HG02642 (cell line): Measurements from ENCODE around the gene COL4A5.
"Not testable (repeated sequence)": the region's sequence is repeated elsewhere in the genome, so short reads cannot be mapped to it uniquely, and the experiment has no call there.

Source experiments
- ATAC-seq: cut with Tn5 transposase; IDR thresholded peaks from one replicate; pipeline ENCODE4 v1.9.1; 2021; ENCODE audit warnings: mild to moderate bottlenecking; ENCODE audit not compliant: unreplicated experiment, poor library complexity

The COL4A5 gene

DNA sequence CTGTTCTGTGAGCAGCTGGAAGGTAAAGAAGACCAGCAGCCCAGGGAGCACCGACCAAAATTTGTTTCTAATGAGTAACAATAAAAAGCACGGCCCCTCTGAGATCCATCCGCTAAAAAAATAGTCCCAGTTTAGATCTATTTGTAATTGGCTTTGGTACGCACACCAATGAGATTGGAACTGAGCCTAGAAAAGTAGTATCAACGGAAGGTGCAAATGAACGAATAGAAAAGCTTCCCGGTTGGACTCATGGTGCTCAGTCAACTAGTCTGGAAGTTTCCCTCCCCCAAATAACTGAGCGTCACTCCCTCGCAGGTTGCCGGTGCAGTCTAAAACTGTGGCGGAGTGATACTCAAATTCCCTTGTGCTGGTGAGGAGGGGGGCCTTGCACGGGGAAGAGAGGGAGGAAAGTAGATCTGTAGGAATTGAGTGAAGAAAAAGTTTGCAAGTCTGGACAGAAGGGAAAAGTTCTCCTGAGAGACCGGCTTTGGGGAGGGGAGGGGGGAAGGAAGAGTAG, at the start of gene COL4A5:
TSS of gene COL4A5 (plus strand) at position 413 of the 517 bp plus-strand sequence. CDS start 288 bp downstream, outside the sequence.
- ATAC-seq: no peak

DNA sequence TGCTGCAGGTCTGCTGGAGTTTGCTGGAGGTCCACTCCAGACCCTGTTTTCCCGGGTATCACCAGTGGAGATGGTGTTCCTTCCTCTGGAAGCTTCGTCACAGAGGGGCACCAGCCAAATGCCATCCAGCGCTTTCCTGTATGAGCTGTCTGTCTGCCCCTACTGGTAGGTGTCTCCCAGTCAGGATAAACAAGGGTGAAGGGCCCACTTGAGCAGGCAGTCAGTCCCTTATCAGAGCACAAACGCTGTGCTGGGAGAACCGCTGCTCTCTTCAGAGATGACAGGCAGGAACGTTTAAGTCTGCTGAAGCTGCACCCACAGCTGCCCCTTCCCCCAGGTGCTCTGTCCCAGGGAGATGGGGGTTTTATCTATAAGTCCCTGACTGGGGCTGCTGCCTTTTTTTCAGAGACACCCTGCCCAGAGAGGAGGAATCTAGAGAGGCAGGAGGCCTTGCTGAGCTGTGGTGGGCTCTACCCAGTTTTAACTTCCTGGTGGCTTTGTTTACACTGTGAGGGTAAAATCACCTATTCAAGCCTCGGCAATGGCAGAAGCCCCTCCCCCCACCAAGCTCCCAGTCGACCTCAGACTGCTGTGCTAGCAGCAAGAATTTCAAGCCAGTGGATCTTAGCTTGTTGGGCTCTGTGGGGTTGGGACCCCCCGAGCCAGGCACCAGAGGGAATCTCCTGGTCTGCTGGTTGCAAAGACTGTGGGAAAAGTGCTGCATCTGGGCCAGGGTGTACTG, 48.5 kb upstream of the COL4A5 start:
- not testable (repeated sequence) for ATAC-seq

GRCh38 chrX:108396188-108396891, 43.3 kb upstream of the COL4A5 start:
- ATAC-seq: no peak

GRCh38 chrX:108396986-108397385, 42.7 kb upstream of the COL4A5 start:
- ATAC-seq: no peak

- ATAC-seq: no peak
Measured at GRCh38 chrX:108397627-108398391, 41.8 kb upstream of the COL4A5 start.

DNA sequence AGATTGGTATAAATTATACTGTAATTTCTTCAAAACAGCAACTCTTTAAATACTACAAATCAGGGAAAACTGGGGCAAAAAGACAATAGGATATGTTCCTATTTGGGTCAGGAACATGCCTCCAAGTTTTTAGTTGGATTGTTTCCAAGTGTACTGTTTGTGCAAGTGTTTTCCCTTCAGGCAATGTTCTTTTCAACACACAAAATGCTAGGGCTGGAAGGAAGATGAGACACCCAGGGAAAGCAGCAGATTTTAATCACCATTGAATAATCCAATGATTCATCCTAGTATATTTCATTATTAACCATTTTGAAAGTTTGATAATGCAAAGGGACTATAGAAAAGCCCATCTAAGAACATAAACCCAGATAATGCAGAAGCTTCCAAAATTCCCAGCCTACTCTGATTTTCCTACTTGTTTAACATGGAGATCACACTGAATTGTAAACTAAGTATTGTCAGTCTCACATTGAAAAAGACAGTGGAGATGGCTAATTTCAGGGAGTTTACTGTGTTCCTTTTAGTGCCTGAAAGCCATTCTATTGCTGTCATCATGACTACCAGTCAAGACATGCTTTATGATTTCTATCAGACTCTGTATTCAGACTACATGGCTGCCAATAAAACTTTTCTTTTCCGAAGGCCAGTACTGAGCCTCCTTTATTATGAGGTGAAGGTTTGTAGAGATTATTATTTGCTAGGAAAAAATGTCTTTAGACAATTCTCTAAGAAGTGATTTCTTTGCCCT, 40.0 kb upstream of the COL4A5 start:
- no peak for ATAC-seq

DNA sequence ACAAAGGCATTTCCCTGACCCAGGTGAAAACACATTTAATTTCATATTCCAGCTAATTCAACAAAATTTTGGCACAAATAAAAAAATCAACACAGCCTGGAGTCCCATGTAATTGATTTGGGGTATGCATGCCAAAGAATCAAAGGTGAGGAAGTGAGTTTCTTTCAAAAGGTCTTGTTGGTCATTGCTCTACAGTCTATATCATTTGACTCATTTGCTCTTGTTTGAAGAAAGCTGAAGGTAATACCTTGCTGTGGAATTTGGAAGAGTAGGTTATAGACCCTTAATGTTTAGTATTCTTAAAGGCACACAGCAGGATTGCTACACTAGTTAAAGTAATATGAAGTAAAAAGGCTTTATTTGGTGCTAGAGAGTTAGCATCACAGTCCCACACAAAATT, 26.9 kb upstream of the COL4A5 start:
- no peak for ATAC-seq

DNA sequence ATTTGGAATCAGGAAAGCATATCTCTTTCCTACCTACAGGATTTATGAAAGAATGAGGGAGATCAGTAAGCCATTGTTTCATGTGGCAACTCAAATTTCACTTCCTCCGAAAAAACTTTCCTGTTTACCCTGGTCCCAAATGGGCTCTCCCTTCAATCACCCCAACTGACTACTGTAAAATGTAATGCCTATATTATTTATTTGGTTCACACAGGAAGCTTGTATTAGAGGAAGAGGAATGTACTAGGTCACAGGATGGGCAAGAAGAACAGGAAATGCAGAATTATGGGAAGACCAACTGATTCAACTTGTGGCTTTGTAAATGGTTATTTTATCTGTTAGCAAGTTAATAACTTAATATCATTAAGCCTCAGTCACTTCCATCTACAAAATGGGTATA, 24.5 kb upstream of the COL4A5 start:
- ATAC-seq: no peak

DNA sequence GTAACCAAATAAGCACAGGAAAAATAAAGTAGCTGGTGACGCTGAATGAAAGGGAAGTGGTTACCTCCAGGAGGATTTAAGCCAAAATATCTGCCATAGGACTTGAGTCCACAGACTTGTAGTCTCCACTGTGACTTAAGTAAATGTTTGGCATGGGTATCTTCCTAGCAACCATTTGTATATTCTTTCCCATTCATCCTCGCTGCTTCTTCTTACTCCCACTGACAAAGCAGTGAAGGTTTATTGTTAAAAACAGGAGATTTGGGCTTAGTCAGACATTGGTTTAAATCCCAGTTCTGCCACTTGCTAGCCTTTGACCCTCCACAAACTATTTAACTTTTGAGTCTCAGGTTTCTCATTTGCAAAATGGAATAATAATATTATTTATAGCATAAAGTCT, 23.7 kb upstream of the COL4A5 start:
- no peak for ATAC-seq

DNA sequence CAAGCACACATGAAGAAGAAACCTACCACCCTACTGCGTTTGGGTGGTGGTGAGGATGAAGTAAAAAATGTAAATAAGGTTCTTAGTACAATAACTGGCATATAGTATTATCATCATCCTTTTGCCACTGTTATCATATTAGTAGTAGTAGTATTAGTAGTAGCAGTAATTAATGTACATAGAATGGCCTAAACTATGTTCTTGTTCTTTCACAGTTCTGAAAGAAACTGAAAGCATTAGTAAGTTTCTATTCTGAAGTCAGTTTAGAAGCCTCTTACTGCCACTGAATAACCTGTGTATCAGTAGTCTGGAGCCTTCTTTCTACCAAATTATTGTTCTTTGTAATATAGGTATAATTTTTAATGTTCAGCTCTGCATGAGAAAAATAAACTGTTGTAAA, 22.4 kb upstream of the COL4A5 start:
- ATAC-seq: no peak

GRCh38 chrX:108419401-108419800, 20.2 kb upstream of the COL4A5 start:
- no peak for ATAC-seq

- no peak for ATAC-seq
Measured at GRCh38 chrX:108420481-108420880, 19.2 kb upstream of the COL4A5 start.

DNA sequence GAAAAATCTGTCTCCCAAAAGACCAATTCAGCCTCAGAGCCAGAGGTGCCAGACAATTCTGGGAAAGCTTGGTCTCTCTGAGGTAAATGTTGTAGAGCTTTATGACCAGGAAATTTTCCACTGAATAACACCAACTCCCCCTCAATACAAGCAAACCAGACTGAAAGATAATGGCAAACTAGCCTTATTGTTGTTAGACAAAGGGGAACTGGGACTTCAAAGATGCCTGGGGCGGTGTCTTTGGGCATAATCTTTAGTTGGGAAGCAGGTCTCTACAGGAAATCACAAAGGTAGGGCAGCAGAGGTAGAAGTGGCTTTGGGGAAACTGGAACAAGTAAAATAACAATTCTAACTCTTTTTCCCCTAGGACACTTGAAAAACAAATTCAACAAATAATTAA, 13.4 kb upstream of the COL4A5 start:
- no peak for ATAC-seq

- ATAC-seq: no peak
Measured at GRCh38 chrX:108435261-108435660, 4.4 kb upstream of the COL4A5 start.

GRCh38 chrX:108437349-108438109, 2.1 kb upstream of the COL4A5 start:
- no peak for ATAC-seq

DNA sequence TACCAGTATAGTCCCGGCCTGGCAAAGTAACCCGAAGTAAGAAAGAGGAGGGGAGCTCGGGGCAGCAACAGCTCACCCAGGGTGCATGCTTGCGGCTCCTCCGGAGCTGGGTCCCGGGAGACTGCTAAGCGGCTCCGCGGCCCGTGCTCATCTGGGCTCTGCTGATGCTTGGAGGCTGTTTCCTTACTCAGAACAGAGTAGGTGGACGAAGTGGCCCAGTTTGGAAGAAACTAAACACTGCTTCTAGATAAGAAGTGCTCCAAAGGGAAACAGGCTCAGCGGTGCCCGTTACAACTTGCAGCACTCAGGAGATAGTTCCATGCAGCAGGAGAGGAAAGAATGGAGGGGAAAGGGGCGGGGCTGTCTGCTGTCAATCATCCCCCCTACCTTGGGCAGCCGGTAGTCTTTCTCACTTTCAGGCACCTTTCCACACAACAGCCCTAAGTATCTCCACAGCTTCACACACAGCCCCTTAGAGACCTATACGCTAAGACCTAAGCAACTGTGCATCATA, 1.5 kb upstream of the COL4A5 start, which contains the start of gene COL4A6:
TSS of gene COL4A6 (minus strand) at position 313 of the 514 bp plus-strand sequence. CDS start at position 87, 226 bp downstream.
- ATAC-seq: no peak

- ATAC-seq: no peak
Measured at GRCh38 chrX:108439961-108440696, 491 bp downstream of the COL4A5 start.

DNA sequence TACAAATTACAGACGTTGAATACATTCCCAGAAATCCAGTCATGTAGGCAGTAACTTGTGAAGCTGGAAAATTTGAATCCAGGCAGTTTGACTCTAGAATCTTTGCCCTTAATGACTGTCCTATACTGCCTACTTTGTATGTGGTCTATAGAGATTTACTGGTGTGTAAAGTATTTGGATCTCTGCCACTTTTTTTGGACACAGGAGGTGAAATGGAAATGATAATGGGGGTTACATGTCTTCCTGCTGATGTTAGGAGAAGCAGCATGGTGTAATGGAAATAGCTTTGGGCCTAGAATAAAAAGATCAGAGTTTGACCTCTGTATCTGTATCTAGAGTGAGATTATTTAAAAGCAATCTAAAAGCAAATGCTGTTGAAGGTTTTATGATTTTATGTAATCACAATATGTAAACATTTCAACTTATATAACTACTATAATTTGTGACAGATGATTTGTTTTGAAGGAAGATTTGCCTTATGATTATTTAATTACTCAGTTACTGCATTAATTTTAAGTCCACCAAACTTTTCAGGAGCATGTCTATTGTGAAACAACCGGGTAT, 3.3 kb downstream of the COL4A5 start:
- ATAC-seq: no peak
